HG03432 (cell line): ENCODE measurements around the gene SFMBT1.

Source experiments
- ATAC-seq: cut with Tn5 transposase; IDR thresholded peaks from one replicate; pipeline ENCODE4 v1.9.1; 2021; ENCODE audit warnings: mild to moderate bottlenecking, moderate library complexity; ENCODE audit not compliant: unreplicated experiment

Gene SFMBT1

DNA sequence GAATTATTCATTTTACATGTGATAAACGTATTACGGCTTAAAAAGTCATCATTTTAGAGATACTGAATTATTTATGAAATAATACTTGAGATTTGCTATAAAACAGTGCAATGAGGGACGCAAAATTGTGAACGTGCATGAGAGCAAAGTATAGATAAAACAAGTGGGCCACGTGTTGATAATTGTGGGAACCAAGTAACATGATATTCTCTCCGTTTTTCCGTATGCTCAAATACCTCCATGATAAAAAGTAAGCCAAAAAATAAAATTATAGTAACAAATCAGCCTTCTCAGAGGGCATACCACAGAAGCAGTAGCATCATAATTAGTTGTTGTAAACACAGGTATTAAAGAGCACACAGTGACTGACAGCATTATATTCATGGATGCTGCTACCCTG is 42.6 kb downstream of the SFMBT1 start:
- ATAC-seq: no peak

DNA sequence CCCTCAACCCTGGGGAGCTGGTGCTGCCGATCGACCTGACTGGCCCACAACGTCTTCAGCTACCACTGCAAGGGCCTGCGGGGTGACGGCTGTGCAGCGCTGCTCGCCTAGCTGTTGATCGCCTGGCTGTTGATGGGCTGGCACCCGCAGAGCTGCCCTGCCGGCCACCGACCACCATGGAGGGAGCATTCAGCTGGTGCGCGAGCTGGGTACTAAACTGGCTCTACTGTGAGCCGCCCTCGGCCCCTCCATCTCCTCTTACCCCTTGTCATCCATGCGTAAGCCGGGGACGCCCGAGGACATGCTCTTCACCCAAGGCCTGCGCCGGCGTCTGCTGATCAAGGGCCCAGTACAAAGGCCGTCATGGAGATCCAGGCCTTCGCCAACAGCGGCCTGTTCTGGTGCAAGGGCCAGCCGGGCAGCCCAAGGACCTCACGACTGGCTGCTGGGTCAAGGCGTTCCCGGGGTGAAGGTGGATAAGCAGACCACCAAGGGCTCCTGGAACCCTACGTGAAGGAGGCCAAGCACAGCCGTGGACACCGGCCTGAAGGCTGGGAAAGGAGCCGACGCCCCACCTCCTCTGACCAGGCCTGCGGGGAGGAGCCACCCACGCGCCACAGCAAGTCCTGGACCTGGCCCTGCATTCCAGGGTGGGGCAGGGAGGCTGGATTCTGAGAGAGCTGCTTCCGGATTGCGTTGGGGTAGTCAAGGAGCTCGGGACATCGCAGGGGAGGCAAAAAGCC is 46.9 kb downstream of the SFMBT1 start:
- no peak for ATAC-seq

DNA sequence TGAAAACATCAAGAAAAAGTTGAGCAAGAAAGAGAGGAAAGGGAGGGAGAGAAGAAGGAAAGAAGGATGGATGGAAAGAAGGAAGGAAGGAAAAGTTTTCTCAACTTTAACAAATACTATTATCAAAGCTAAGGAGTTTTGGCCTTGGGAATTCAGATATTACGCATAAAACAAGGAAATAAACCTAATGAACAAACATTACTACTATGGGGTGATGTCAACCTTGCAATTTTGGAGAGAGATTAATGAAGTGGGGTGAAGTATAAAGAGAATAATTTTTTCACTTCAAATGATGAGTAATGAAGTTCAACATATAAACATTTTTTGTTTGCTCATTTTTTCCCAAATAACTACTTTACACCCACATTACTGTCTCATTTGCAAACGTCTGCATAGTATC is 55.2 kb downstream of the SFMBT1 start:
- no peak for ATAC-seq

DNA sequence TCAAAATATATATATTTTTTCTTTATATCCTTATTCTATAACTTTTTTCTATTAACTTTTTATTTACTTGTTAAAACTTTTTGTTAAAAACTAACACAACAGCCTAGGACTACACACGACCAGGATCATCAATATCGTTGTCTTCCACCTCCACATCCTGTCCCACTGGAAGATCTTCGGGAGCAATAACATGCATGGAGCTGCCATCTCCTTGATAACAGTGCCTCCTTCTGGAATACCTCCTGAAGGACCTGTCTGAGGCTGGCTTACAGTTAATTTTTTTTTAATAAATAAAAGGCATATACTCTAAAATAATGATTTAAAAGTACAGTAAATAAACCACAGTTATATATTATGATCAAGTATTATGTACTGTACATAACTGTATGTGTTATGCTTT is 58.9 kb downstream of the SFMBT1 start:
- no peak for ATAC-seq

DNA sequence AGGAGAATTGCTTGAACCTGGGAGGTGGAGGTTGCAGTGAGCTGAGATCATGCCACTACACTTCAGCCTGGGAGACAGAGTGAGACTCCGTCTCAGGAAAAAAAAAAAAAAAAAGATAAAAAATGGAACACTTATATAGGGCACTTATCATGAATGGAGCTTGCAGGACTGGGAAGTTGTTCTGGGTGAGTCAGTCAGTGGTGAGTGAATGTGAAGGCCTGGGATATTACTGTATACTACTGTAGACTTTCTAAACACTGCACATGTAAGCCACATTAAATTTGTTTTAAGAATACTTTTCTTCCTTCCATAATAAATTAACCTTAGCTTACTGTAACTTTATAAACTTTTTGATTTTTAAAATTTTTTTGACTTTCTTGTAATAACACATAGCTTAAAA is 59.8 kb downstream of the SFMBT1 start:
- no peak for ATAC-seq

DNA sequence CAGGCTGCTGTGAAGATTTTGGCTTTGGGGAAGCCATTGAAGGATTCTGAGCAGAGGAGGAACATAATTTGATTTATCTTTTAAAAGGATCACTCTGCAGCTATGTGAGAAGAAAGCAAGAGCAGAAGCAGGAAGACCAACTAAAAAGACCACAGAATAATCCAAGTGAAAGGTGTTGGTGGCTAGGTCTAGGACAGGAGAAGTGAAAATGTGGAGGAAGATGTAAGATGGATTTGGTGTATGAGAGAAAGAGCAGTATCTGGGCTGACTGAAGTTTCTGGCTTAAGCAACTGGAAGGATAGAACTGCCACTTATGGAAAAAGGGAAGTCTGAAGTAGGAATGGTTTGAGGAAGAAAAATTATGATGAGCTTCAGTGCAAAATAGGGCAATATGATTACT is 62.0 kb downstream of the SFMBT1 start:
- peak; percentile 35 for ATAC-seq

DNA sequence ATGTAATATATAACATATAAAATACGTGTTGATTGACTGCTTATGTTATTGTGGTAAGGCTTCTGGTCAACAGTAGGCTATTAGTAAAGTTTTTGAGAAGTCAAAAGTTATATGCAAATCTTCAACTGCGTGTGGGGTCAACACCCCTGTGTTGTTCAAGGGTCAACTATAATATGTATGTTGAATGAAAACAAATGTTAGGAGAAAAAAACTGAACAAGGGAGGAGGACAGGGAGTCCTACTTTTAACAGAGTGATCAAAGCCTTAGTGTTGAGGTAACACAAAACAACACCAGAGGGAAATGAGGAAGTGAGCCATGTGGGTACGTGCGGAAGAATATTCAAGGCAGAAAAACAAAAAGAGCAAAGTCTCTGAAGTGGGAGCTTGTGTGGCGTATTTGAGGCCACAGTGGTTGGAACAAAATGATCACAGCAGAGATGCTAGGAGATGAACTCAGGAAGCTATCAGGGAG is 62.5 kb downstream of the SFMBT1 start:
- peak; percentile 92 for ATAC-seq

DNA sequence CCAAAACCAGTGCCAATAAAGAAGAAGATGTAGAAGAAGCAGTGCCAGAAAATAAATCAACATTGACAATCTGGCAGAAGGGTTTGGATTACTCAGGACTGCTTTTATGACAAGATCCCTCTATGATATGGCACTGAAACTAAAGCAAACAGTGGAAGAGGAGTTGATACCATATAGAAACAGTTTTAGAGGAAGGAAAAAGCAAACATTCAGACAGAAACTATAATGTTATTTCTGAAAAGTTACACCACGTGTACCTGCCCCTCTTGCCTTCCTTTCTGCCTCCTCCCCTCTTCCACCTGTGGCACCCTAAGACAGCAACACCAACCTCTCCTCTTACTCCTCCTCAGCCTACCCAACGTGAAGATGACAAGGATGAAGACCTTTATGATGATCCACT is 63.0 kb downstream of the SFMBT1 start:
- peak; percentile 23 for ATAC-seq

DNA sequence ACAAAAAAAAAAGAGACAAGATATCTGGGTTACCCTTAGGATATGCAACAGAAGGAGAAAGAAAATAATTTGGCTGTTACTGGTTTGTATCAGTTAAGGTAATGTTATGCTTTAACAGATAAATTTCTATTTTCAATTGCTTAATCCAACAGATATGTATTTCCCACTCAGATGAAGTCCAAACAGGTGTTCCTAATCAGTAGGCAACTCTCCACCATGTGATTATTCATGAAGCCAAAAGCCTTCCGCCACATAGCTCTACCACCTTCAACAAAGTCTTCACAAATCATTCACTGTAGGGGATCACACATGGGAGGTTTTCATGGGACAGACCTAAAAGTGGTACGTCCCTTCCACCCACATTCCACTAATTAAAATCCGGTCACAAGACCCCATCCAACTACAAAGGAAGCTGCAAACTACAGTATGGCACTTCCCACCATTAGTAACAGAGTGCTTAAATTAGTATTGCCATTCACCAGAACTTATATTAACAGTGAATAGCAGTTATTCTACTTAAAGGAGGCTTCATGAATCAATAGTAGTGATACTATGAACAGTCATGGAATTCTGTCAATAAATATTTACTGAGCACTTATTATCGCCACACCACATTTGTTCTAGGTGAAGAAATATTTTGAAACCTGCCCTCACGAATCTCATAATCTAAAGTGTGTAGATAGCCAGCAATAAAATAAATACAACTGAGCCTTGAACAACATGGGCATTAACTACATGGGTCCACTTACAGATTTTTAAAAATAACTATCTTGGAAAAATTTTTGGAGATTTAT is 66.5 kb downstream of the SFMBT1 start:
- ATAC-seq: no peak

DNA sequence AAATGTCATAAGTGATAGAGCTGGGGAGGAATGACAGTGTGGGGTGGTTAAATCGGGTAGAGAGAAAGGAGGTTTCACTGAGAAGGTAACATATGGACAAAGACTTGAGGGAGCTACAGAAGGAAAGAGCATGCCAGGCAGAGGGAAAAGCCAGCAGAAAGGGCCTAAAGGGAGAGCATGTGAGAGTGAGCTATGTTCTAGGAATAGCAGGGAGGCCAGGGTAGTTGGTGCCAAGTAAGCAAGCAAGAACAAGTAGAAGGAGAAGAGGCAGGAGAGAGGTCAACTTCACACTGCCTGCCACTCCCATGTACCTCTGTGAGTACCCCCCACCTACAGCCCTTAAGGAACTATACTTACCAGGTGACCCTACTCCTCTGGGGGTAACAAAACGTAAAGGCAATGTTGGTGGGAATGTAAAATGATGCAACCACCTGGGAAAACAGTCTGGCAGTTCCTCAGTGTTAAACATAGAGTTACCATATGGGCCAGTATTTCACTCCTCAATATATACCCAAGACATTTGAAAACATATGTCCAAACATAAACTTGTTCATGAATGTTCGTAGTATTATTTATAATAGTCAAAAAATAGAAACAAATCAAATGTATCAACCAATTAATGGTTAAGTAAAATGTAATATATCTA is 67.6 kb downstream of the SFMBT1 start:
- ATAC-seq: no peak

DNA sequence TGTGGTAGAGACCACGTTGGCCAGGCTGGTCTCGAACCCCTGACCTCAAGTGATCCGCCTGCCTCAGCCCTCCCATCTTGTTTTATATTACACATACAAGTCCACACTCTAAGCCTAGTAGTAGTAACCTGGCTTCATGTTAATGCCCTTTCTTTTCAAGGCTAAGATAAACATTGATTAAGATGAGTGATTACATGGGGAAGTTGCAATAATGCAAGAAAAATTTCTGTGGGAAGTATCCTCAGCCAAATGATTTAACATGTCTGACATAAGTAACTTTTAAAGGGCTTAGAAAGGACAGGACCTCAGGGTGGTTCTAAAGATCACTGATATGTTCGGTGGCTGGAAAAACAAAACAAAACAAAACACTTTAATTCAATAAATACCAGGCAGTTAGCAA is 72.1 kb downstream of the SFMBT1 start:
- no peak for ATAC-seq

DNA sequence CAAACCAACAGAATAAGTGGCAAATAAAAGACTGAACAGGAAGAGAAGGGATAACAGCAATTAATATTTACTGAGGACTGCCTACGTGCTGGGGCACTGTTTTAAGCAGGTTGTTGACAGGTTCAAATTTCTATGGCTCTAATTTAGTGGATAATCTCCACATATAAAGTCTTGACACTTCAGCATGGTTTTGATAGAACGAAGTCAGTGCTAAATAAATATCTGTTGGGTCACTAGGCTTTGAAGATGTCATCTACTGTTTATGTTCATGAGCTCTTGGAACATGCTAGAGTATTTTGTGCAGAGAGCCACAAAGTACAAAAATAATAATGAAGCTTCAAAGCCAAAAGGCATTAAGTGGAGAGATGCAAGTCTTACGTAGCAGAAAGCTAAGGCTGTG is 74.0 kb downstream of the SFMBT1 start:
- no peak for ATAC-seq

DNA sequence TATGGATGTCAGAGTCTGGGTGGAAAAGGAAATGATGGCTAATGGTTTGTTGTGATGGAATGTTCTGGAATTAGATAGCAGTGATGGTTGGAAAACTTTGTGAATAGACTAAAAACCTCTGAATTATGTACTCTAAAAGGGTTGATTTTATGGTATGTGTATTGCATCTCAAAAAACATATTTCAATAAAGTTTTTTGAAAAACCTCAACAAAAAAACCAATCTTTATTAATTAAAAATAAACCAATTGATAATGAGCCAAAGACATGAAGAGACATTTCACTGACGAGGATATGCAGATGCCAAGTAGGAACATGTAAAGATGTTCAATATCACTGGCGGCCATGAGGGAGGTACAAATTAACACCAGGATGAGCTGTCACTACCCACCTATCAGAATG is 78.5 kb downstream of the SFMBT1 start:
- no peak for ATAC-seq

DNA sequence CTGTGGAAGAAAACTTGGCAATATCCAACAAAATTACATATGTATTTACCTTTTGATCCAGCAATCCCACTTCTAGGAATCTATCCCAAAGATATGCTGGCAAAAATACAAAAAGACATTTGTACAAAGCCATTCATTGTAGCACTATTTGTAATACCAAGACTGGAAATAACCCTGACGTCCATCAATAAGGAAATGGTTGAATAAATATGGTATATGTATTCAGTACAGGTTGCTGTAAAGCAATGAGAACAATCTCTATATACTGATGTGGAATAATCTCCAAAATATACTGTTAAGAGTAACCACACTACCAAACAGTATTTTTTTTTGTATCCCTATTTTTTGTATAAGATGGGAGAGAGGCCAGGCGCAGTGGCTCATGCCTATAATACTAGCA is 83.7 kb downstream of the SFMBT1 start:
- no peak for ATAC-seq

DNA sequence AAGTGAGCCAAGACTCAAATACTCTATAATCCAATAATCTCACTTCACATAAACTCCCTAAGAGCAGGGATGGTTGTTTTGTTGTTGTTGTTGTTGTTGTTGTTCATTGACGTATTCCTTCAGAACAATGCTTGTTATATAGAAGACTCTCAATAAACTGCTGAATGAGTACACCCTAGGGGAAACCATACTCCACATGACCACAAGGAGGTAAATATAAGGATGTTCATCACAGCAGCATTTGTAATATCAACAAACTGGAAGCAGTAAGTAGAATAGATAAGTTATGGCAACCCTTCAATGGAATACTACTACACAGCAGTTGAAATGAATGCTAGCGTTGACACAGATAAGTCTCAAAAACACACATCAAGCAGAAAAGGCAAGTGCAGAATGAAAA is 86.1 kb downstream of the SFMBT1 start:
- ATAC-seq: no peak

DNA sequence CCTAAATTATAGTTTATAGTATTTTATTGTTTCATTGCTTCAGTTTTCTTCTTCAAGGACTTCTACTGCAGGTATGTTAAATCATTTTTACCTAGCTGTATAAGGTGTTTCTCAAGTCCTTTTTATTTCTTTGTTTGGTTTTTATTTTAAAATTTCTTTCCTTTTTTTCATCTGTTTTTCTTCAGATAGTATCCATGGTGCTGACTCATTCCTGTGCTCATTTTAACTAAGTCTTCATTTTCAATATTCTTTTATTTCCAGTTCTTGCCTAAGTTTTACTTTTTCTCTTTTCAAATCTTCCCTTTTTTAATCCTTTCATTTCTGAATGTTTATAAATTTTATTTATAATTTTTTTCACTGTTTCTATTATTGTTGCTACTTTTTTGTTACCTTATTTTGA is 106.3 kb downstream of the SFMBT1 start:
- no peak for ATAC-seq

DNA sequence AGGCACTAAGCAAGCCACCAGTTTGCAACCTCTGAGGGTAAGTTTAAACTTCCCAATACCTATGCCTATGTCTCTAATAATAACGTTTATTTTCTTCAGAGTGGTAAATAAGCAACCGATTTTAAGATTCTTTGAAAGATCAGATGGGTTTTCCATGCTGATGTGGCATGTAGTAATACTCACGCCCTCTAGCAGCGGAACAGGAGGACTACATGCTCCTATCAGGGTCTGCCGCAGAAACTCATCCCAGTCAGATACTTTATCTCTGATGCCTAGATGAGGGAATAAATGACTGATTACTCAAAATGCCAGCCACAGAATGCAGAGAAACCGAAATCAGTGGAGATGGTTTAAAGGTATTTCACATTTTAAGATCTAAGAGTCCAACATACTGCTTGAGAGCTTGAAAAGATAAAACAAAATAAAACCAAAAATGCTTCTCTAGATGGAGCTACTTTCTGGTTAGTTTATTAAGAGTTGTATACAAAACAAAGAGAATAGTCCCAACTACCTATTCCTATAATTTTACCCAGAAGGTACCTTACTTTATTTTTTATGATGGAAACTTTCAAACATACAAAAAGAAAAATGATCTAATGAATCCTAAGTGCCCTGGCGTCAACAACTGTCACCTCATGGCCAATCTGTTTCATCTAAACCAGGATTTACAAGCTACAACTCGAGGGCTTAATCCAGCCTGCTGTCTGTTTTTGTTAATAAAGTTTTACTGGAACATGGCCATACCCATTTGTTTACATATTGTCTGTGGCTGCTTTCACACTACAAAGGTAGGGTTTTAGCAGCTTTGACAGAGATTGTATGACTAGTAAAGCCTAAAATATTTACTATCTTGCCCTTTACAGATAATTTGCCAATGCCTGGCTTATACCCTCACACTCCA is 111.0 kb downstream of the SFMBT1 start:
- ATAC-seq: peak; percentile 62

DNA sequence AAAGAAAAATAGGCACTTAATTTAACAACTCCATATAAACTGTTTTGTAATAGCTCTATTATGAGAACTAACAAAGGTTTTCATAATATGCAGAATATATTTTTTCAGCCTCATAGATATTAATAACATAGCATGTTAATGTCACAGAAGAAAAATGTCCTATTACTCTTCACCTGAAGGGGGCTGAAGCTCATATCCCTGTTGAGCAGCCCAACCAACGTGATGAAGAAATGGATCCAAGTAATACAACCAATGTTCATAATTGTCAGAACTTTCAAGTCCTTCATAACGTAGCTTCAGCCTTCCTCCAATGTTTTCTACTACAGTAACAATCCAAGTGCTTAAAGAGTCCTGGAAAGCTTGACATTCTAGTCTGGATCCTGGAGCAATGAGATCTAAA is 114.0 kb downstream of the SFMBT1 start:
- ATAC-seq: no peak

DNA sequence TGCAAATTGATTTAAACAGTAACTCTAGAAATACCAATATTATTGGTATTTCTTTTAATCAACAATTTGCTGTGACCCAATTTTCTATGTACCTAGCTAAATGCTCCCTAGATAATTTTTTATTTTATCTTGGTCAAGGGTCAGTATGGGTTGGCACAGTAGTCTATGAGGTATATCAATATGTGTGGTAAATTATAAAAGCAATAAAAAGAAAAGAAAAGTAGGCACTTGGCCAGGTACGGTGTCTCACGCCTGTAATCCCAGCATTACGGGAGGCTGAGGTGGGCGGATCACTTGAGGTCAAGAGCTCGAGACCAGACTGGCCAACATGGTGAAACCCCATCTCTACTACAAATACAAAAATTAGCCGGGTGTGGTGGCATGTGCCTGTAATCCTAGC is 114.5 kb downstream of the SFMBT1 start:
- no peak for ATAC-seq

DNA sequence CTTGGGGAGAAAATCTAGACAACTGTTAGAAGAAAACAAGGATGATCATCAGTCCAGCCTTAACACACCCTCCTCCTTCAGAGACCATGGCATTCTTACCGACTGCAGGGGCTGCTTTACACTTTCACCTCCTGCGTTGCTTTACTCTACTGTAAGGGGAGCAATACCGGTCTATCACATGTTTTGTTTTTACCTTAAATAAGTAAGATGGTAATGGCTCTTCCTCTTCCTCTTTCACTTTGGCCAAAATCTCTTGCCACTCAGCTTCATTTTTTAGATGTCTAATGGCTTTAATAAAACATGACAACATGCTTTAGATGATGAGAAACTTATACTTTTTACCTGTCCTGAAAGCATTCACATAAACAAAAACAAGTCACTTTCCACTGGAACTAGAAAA is 115.1 kb downstream of the SFMBT1 start:
- ATAC-seq: no peak

DNA sequence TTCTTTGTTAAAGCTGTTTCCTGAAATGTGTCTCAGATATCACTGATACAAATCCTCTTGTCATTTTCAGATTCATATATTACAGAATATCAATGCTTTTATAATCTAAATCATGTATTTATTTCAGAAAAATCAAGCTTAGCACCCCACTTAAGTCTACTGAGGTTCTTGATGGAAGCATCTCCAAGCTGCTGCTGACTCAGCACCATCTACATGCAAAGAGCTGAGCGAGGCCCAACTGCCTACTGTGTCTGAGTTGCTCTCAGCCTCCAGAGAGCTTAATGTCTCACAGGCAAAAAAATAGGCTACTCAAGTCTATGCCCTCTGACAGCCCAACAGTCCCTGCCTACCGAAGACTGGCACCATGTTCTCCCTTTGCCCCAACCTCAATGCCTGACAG is 119.3 kb downstream of the SFMBT1 start:
- no peak for ATAC-seq
